SK-N-SH treated with all-trans-retinoic acid at 6 μM for 48 hours (cell line): Measurements from ENCODE around the gene EXOC5.

Experiments used
- ARNTL ChIP-seq: fragments of 450-650 bp; formaldehyde crosslinking; IDR thresholded peaks from 2 replicates; pipeline ENCODE4 v1.5.0; 2020; ENCODE audit warnings: low read depth, mild to moderate bottlenecking, moderate library complexity, borderline replicate concordance
- ESRRG ChIP-seq: fragments of 250-450 bp; sonication (Bioruptor Pico); IDR thresholded peaks from 2 replicates; pipeline ENCODE4 v1.6.1; 2021; ENCODE audit warnings: mild to moderate bottlenecking
- GLIS3 ChIP-seq: fragments of 250-450 bp; sonication (Bioruptor Pico); IDR thresholded peaks from 2 replicates; pipeline ENCODE4 v1.5.0; 2020; ENCODE audit warnings: mild to moderate bottlenecking, moderate library complexity
- OSR1 ChIP-seq: fragments of 250-450 bp; sonication (Bioruptor Pico); IDR thresholded peaks from 2 replicates; pipeline ENCODE4 v1.8.0; 2022; ENCODE audit warnings: moderate library complexity, mild to moderate bottlenecking, inconsistent platforms
- PPARA ChIP-seq: fragments of 250-450 bp; sonication (Bioruptor Pico); IDR thresholded peaks from 2 replicates; pipeline ENCODE4 v1.5.0; 2020; ENCODE audit warnings: mild to moderate bottlenecking, borderline replicate concordance
- RARB ChIP-seq: fragments of 250-450 bp; sonication (Bioruptor Pico); IDR thresholded peaks from 2 replicates; pipeline ENCODE4 v1.8.0; 2021; ENCODE audit warnings: mild to moderate bottlenecking, moderate library complexity
- SNAI2 ChIP-seq: fragments of 250-450 bp; sonication (Bioruptor Pico); IDR thresholded peaks from 2 replicates; pipeline ENCODE4 v1.5.0; 2020; ENCODE audit warnings: mild to moderate bottlenecking, moderate library complexity
- TCF4 ChIP-seq: fragments of 250-450 bp; sonication (Bioruptor Pico); IDR thresholded peaks from 2 replicates; pipeline ENCODE4 v1.8.0; 2021; ENCODE audit warnings: mild to moderate bottlenecking, moderate library complexity, borderline replicate concordance
- TOX ChIP-seq: fragments of 250-450 bp; sonication (Bioruptor Pico); IDR thresholded peaks from 2 replicates; pipeline ENCODE4 v1.8.0; 2021; ENCODE audit warnings: mild to moderate bottlenecking, moderate library complexity, borderline replicate concordance
- ZC3H10 ChIP-seq: fragments of 250-450 bp; sonication (Bioruptor Pico); IDR thresholded peaks from 2 replicates; pipeline ENCODE4 v1.5.1; 2021; ENCODE audit warnings: mild to moderate bottlenecking, moderate library complexity
- ZFP3 ChIP-seq: fragments of 250-450 bp; sonication (Bioruptor Pico); IDR thresholded peaks from 2 replicates; pipeline ENCODE4 v1.5.0; 2020; ENCODE audit warnings: mild to moderate bottlenecking, moderate library complexity
- ZFP30 ChIP-seq: fragments of 450-650 bp; formaldehyde crosslinking; IDR thresholded peaks from 2 replicates; pipeline ENCODE4 v1.5.0; 2022; ENCODE audit warnings: mild to moderate bottlenecking, moderate library complexity
- TF ChIP-seq, protein P1 (sequence below): fragments of 250-450 bp; sonication (Bioruptor Pico); IDR thresholded peaks from 2 replicates; pipeline ENCODE4 v1.8.0; 2020; ENCODE audit warnings: mild to moderate bottlenecking, moderate library complexity, borderline replicate concordance
- TF ChIP-seq, protein P2 (sequence below): fragments of 250-450 bp; sonication (Bioruptor Pico); IDR thresholded peaks from 2 replicates; pipeline ENCODE4 v1.5.1; 2021; ENCODE audit warnings: mild to moderate bottlenecking, moderate library complexity

DNA sequence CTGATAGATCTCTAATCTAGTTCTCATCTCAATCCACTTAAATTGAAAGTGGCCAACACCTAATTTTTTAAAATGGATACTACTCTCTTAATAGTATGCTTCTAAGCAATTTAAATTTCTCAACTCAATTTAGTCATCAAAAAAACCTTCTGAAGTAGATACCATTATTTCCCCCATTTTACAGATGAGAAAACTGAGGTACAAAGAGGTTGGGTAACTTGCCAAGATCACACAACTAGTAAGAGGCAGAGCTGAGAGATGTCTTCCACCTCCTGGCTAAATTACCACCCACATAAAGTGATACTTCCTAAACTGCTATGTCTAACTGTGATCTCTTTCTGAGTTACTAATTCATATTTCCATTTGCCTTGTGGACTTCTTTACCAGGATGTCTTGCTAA, 6.6 kb downstream of the EXOC5 start:
- TF ChIP-seq, protein P1, sequence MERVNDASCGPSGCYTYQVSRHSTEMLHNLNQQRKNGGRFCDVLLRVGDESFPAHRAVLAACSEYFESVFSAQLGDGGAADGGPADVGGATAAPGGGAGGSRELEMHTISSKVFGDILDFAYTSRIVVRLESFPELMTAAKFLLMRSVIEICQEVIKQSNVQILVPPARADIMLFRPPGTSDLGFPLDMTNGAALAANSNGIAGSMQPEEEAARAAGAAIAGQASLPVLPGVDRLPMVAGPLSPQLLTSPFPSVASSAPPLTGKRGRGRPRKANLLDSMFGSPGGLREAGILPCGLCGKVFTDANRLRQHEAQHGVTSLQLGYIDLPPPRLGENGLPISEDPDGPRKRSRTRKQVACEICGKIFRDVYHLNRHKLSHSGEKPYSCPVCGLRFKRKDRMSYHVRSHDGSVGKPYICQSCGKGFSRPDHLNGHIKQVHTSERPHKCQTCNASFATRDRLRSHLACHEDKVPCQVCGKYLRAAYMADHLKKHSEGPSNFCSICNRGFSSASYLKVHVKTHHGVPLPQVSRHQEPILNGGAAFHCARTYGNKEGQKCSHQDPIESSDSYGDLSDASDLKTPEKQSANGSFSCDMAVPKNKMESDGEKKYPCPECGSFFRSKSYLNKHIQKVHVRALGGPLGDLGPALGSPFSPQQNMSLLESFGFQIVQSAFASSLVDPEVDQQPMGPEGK (CRISPR knock-in tag): no peak
- no peak for TF ChIP-seq ZFP30 (CRISPR knock-in tag)
- no peak for TF ChIP-seq RARB (CRISPR knock-in tag)
- no peak for TF ChIP-seq ARNTL
- no peak for TF ChIP-seq OSR1 (CRISPR knock-in tag)
- TF ChIP-seq TCF4 (CRISPR knock-in tag): no peak
- no peak for TF ChIP-seq ZFP3 (CRISPR knock-in tag)
- no peak for TF ChIP-seq ZC3H10 (CRISPR knock-in tag)
- no peak for TF ChIP-seq GLIS3 (CRISPR knock-in tag)
- TF ChIP-seq, protein P2, sequence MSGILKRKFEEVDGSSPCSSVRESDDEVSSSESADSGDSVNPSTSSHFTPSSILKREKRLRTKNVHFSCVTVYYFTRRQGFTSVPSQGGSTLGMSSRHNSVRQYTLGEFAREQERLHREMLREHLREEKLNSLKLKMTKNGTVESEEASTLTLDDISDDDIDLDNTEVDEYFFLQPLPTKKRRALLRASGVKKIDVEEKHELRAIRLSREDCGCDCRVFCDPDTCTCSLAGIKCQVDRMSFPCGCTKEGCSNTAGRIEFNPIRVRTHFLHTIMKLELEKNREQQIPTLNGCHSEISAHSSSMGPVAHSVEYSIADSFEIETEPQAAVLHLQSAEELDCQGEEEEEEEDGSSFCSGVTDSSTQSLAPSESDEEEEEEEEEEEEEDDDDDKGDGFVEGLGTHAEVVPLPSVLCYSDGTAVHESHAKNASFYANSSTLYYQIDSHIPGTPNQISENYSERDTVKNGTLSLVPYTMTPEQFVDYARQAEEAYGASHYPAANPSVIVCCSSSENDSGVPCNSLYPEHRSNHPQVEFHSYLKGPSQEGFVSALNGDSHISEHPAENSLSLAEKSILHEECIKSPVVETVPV (CRISPR knock-in tag): no peak
- no peak for TF ChIP-seq TOX
- TF ChIP-seq ESRRG: no peak
- TF ChIP-seq SNAI2 (CRISPR knock-in tag): no peak
- TF ChIP-seq PPARA (CRISPR knock-in tag): no peak
